IMR-90 (cell line): ENCODE data around the gene MYOF. TPM values are rescaled to one million over a fixed set of nuclear protein-coding genes. Genes with fewer than 3 reads are reported as not detected.
A peak's percentile ranks its signal among the peaks of the same experiment; 100 is the strongest.

Source experiments
- ATAC-seq: fragments of 200-7000 bp; cut with Tn5 transposase; 2 replicates; pipeline ENCODE4 v1.9.1; 2020; ENCODE audit warnings: low read depth, mild to moderate bottlenecking, moderate library complexity
- BruUV-seq: library from RNA; stranded (reverse); fragments of 400-500 nt; replicated peaks from 2 replicates; lab custom pipeline; 2021; lab: Mats Ljungman, UMichigan
- CTCF ChIA-PET: fragments of 300-600 bp; formaldehyde crosslinking; extraction: SDS; loops from one replicate; lab custom pipeline; 2021; ENCODE audit warnings: antibody characterized with exemption; lab: Yijun Ruan, JAX
- POLR2A ChIA-PET: fragments of 300-600 bp; sonication (Branson Sonifier 250); formaldehyde crosslinking; loops from one replicate; lab custom pipeline; 2022; ENCODE audit warnings: antibody characterized with exemption; ENCODE audit not compliant: unreplicated experiment; lab: Charles Lee
- DNase-seq: peaks from one replicate; pipeline ENCODE4 v3.0.0; 2013
- H2AFZ ChIP-seq: replicated peaks from 2 replicates; pipeline ENCODE3; 2013; ENCODE audit warnings: low read length, mild to moderate bottlenecking; ENCODE audit not compliant: poor library complexity
- H2AK5ac ChIP-seq: 2 replicates; pipeline ENCODE4 v1.6.1; 2013; ENCODE audit warnings: low read depth, low read length, inconsistent platforms
- H2AK9ac ChIP-seq: replicated peaks from 2 replicates; pipeline ENCODE3; 2013; ENCODE audit warnings: mild to moderate bottlenecking, low read depth, low read length, moderate library complexity; ENCODE audit not compliant: poor library complexity
- H2BK120ac ChIP-seq: 2 replicates; pipeline ENCODE4 v1.6.1; 2013; ENCODE audit warnings: low read depth, low read length, inconsistent platforms
- H2BK15ac ChIP-seq: 3 replicates; pipeline ENCODE4 v1.6.1; 2013; ENCODE audit warnings: low read depth, low read length, inconsistent platforms
- H2BK20ac ChIP-seq: 2 replicates; pipeline ENCODE4 v1.6.1; 2013; ENCODE audit warnings: low read depth, mild to moderate bottlenecking, inconsistent platforms, low read length, moderate library complexity
- H2BK5ac ChIP-seq: 2 replicates; pipeline ENCODE4 v1.6.1; 2013; ENCODE audit warnings: mild to moderate bottlenecking, low read depth, low read length, inconsistent platforms; ENCODE audit not compliant: poor library complexity, severe bottlenecking
- H3K14ac ChIP-seq: replicated peaks from 2 replicates; pipeline ENCODE4 v1.6.1; 2013; ENCODE audit warnings: low read depth, low read length, inconsistent platforms
- H3K18ac ChIP-seq: 2 replicates; pipeline ENCODE4 v1.6.1; 2013; ENCODE audit warnings: low read depth, low read length, control low read depth
- H3K23ac ChIP-seq: 2 replicates; pipeline ENCODE4 v1.6.1; 2013; ENCODE audit warnings: low read depth, low read length, inconsistent platforms
- H3K27ac ChIP-seq: 2 replicates; pipeline ENCODE4 v1.5.1; 2013; ENCODE audit warnings: mild to moderate bottlenecking, control low read depth, low read length; ENCODE audit not compliant: insufficient read depth
- H3K27me3 ChIP-seq: 2 replicates; pipeline ENCODE4 v1.6.1; 2013; ENCODE audit warnings: low read length; ENCODE audit not compliant: control insufficient read depth, insufficient read depth
- H3K36me3 ChIP-seq: 2 replicates; pipeline ENCODE4 v1.6.1; 2013; ENCODE audit warnings: low read length, mixed read lengths; ENCODE audit not compliant: control insufficient read depth, insufficient read depth
- H3K4ac ChIP-seq: 2 replicates; pipeline ENCODE4 v1.6.1; 2013; ENCODE audit warnings: low read depth, low read length, inconsistent platforms
- H3K4me1 ChIP-seq: 2 replicates; pipeline ENCODE4 v1.6.1; 2013; ENCODE audit warnings: low read length, mixed read lengths; ENCODE audit not compliant: control insufficient read depth, insufficient read depth
- H3K4me2 ChIP-seq: 2 replicates; pipeline ENCODE4 v1.6.1; 2013; ENCODE audit warnings: low read depth, mild to moderate bottlenecking, control low read depth, low read length, moderate library complexity
- H3K4me3 ChIP-seq: 2 replicates; pipeline ENCODE4 v1.5.1; 2013; ENCODE audit warnings: low read depth, mild to moderate bottlenecking, control low read depth, low read length, moderate library complexity; ENCODE audit not compliant: insufficient read depth
- H3K56ac ChIP-seq: 2 replicates; pipeline ENCODE4 v1.6.1; 2013; ENCODE audit warnings: low read length, inconsistent platforms; ENCODE audit not compliant: insufficient read depth; ENCODE audit errors: extremely low read depth
- H3K79me1 ChIP-seq, 2 experiments: 2 replicates each; pipeline ENCODE4 v1.6.1; 2013; ENCODE audit warnings: low read length in 2 of 2, inconsistent platforms in 1 of 2, low read depth in 1 of 2
- H3K9ac ChIP-seq: 2 replicates; pipeline ENCODE4 v1.6.1; 2013; ENCODE audit warnings: low read depth, low read length, control low read depth
- H3K9me1 ChIP-seq: 2 replicates; pipeline ENCODE4 v1.6.1; 2013; ENCODE audit warnings: low read length, inconsistent platforms; ENCODE audit not compliant: insufficient read depth
- H3K9me3 ChIP-seq: 2 replicates; pipeline ENCODE4 v1.6.1; 2013; ENCODE audit warnings: low read length; ENCODE audit not compliant: control insufficient read depth, insufficient read depth
- H4K20me1 ChIP-seq: 2 replicates; pipeline ENCODE4 v1.6.1; 2013; ENCODE audit warnings: low read length, inconsistent platforms; ENCODE audit not compliant: insufficient read depth
- H4K5ac ChIP-seq: 2 replicates; pipeline ENCODE4 v1.6.1; 2013; ENCODE audit warnings: mild to moderate bottlenecking, low read depth, low read length, control low read depth
- H4K8ac ChIP-seq, 2 experiments: 2 replicates each; pipeline ENCODE4 v1.6.1; 2013; ENCODE audit warnings: low read depth in 2 of 2, low read length in 2 of 2, control low read depth in 1 of 2, inconsistent platforms in 1 of 2
- H4K91ac ChIP-seq: 2 replicates; pipeline ENCODE4 v1.6.1; 2013; ENCODE audit warnings: low read depth, low read length, inconsistent platforms; ENCODE audit not compliant: insufficient read depth
- RAD21 ChIP-seq: IDR thresholded peaks from 2 replicates; pipeline ENCODE4 v1.6.1; 2012; ENCODE audit warnings: low read length, improper control_type of control experiment
- WGBS, 2 experiments: methylation state at CpG; one replicate each; pipeline versions ENCODE4 v1.1.5 to v1.1.7; 2013; ENCODE audit warnings: missing lambda C conversion rate in 2 of 2; ENCODE audit not compliant: insufficient read length in 1 of 2; ENCODE audit errors: extremely low coverage in 2 of 2; 5-methylcytosine and 5-hydroxymethylcytosine counted together
- dilution Hi-C: fragments of 300-500 bp; cut with HindIII; formaldehyde crosslinking; loops from one replicate; pipeline ENCODE4 v1.14.3; 2018; ENCODE audit warnings: low sequenced_read_pairs; ENCODE audit not compliant: unreplicated experiment
- in situ Hi-C: fragments of 300-500 bp; cut with MboI; formaldehyde crosslinking; loops from 3 replicates; pipeline ENCODE4 v1.14.3; 2019; ENCODE audit warnings: low sequenced_read_pairs, inconsistent platforms, mixed read lengths
- intact Hi-C: fragments of 100-400 bp; cut with micrococcal nuclease; formaldehyde crosslinking; loops from 2 replicates; pipeline ENCODE4 v1.10.0; 2022
- polyA plus RNA-seq, 3 experiments: library from polyadenylated mRNA; depleted of rRNA; stranded (reverse); fragments of >200 nt; gene quantifications; 2 replicates each; pipeline ENCODE4 v1.2.3, GENCODE V29; 2012; ENCODE audit warnings: low replicate concordance in 1 of 3
- total RNA-seq: library from RNA; depleted of rRNA; stranded (reverse); fragments of >200 nt; gene quantifications from 2 replicates; pipeline ENCODE4 v1.2.3, GENCODE V29; 2012
- TF ChIP-seq, protein P1 (sequence below): conservative IDR thresholded peaks from 2 replicates; pipeline ENCODE4 v1.5.1; 2012; ENCODE audit warnings: mild to moderate bottlenecking, low read depth, low read length, improper control_type of control experiment

Gene MYOF
- total and polyA plus RNA-seq, 2 of the 4 experiments (the other 2 are of a cell fraction) = 221 to 281 TPM

- dilution Hi-C loops (no loop called here), in situ Hi-C loops (no loop called here), intact Hi-C loops (no loop called here)
- H4K8ac ChIP-seq = peak overlapping the region; percentile 60 to 93
- H3K18ac ChIP-seq = peak overlapping the region; percentile 96
- peak overlapping the region; percentile 96 for H2BK120ac ChIP-seq
- peaks cover 42% of the 10 kb centered on the region for H3K9me1 ChIP-seq
- peak overlapping the region; percentile 97 for H4K5ac ChIP-seq
- no TSS peak for BruUV-seq
- peak overlapping the region; percentile 29; the same call in 1 of the 2 replicates for H3K9ac ChIP-seq
- no peak overlapping the region for H3K4me3 ChIP-seq
- H3K27ac ChIP-seq = peak overlapping the region; percentile 92
- ATAC-seq (peak; percentile 5; the same call in 1 of the 2 replicates), DNase-seq (no peak)
- ChIA-PET POLR2A (no interaction called here), CTCF (interaction anchor here (1.3 kb wide), 1 partner anchor 98 kb away, joined by 7 read pairs; the partner anchor contains the start of gene MYOF)
- H2AK9ac ChIP-seq = peak overlapping the region; percentile 88
- H4K91ac ChIP-seq = peak overlapping the region; percentile 95
- peak overlapping the region; percentile 99 for H2BK5ac ChIP-seq
- no peaks in the 10 kb centered on the region for H3K9me3 ChIP-seq
- H3K36me3 ChIP-seq = peaks cover 46% of the 10 kb centered on the region
- H3K4me2 ChIP-seq = peak overlapping the region; percentile 35
- peak overlapping the region; percentile 93 for H3K14ac ChIP-seq
- peak overlapping the region; percentile 95 for H3K23ac ChIP-seq
- H2BK15ac ChIP-seq = peak overlapping the region; percentile 96; the same call in 1 of the 3 replicates
- peak overlapping the region; percentile 95 for H2BK20ac ChIP-seq
- peaks cover 26% of the 10 kb centered on the region for H3K4me1 ChIP-seq
- H2AFZ ChIP-seq = peak overlapping the region; percentile 46
- TF ChIP-seq RAD21 = no peak
- TF ChIP-seq, protein P1, sequence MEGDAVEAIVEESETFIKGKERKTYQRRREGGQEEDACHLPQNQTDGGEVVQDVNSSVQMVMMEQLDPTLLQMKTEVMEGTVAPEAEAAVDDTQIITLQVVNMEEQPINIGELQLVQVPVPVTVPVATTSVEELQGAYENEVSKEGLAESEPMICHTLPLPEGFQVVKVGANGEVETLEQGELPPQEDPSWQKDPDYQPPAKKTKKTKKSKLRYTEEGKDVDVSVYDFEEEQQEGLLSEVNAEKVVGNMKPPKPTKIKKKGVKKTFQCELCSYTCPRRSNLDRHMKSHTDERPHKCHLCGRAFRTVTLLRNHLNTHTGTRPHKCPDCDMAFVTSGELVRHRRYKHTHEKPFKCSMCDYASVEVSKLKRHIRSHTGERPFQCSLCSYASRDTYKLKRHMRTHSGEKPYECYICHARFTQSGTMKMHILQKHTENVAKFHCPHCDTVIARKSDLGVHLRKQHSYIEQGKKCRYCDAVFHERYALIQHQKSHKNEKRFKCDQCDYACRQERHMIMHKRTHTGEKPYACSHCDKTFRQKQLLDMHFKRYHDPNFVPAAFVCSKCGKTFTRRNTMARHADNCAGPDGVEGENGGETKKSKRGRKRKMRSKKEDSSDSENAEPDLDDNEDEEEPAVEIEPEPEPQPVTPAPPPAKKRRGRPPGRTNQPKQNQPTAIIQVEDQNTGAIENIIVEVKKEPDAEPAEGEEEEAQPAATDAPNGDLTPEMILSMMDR = no peak
- peaks cover 4% of the 10 kb centered on the region; the same call in 1 of the 2 replicates for H4K20me1 ChIP-seq
- WGBS, 2 experiments = no CpG with 5 or more reads among the region's 7 CpGs
- peak overlapping the region; percentile 93 for H2AK5ac ChIP-seq
- H3K4ac ChIP-seq = peak overlapping the region; percentile 97
- peaks cover 42 to 79% of the 10 kb centered on the region in 2 experiments for H3K79me1 ChIP-seq
- no peaks in the 10 kb centered on the region for H3K27me3 ChIP-seq
- peak overlapping the region; percentile 57 for H3K56ac ChIP-seq
These were observed 98.1 kb downstream of the MYOF start for GRCh38 chr10:93384006-93384405.
